Activated CD4-positive, alpha-beta T cell treated with anti-CD3 and anti-CD28 coated beads for 1 hour (primary cell): Measurements from ENCODE around the gene EFCAB11.
"Not testable (repeated sequence)": the region's sequence is repeated elsewhere in the genome, so short reads cannot be mapped to it uniquely, and the experiment has no call there.

Experiments
- DNase-seq: peaks from one replicate; pipeline ENCODE4 v3.0.0-alpha.2; 2020

Gene EFCAB11

DNA sequence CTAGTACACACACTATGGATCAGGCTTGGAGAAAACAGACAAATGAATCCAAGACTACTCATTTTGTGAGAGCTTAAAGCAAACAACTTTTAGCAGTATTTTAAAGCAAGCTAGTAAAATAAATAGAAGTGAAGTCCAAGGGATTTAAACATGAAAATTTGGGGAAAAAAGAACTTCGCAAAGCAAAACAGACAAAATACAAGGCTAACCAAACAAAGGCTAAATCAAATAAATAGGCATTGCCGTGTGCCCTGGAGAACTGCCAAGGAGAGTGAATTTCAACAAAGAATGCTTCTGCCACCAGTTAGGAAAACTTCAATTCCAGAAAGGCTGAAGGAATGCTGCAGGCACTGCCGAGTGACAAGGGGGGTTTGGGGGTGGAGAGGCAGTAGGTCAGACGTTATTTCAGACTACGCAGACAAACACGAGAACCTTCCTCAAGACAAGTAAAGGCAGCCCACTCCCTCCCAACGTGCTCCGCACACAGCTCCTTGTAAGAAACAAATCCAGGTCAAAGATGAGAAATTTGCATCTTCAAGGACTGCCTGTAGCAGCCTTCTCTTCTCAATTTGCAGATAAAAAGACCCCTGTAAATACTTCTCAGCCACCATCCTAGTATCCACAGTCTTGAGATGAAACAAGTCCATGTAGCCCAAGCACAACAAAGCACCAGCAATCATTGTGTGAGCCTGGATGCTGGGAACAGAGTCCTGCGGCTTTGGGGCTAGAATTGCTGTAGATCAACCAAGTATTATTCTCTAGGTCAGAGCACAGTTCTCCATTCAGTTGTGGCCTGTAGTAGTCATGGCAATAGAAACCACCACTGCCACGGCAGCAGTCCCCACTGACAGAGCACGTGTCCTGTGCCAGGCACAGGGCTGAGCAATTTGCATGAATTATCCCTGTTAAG, 43.3 kb downstream of the EFCAB11 start:
- no peak for DNase-seq

DNA sequence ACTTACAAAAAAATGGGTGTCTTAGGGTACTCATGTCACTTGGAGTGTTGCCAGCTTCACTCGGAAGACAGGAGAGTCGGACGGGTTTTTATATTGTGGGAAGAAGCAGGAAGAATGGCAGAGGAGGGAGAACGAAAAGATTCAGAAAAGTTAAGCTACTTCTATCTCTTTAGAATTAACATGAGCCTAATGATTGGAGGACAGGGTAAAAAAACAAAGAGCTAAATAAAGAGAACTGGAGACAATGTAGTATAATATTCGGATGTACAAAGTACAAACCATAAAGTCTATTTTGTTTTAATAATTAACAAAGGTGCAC, 43.9 kb downstream of the EFCAB11 start:
- no peak for DNase-seq

DNA sequence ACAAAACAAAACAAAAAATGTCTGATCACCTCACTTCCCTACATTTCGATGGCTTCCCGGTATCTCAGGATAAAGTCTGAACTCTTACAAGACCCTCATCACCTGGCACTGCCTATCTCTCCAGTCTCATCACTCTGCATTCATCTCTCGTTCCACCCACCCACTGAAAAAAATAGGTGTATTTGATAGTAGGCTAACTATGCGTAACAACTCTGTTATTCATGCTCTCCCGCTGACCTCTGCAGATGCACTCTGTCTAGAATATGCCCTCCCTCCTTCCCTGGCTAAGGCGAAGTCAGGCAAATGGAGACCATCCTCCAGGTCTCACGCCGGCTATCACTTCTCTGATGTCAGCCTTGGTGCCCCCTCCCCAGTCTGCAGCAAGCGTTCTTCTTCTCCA, 44.9 kb downstream of the EFCAB11 start:
- DNase-seq: no peak

DNA sequence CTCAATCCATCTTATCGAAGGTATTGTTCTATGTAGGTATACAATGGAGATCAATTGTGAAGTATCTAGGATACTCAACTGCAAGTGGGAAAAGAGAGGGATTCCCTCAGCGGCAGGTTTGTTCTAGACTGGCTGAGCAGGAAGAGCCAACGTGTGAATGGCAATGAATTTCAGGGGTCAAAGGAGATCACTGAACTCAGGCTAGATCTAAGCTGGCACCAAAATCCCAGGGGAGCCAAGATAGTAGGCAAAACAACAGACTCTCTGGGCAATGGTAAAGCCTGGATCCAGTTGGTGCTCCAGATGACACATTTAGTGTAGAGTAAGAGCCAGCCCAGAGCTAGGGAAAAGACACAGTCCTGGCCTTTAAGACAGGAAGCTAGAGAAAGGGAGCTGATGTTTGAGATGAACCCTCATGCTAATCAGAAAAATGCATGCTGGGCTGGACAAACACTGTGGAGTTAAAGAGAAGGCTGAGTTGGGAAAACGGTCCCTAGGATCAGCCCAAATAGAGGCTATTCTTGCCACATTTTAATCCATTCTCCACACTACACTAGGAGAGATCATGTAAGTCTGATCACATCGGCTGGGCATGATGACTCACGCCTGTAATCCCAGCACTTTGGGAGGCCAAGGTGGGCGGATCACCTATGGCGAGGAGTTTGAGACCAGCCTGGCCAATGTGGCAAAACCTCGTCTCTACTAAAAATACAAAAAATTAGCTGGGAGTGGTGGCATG, 45.6 kb downstream of the EFCAB11 start:
- DNase-seq: no peak

DNA sequence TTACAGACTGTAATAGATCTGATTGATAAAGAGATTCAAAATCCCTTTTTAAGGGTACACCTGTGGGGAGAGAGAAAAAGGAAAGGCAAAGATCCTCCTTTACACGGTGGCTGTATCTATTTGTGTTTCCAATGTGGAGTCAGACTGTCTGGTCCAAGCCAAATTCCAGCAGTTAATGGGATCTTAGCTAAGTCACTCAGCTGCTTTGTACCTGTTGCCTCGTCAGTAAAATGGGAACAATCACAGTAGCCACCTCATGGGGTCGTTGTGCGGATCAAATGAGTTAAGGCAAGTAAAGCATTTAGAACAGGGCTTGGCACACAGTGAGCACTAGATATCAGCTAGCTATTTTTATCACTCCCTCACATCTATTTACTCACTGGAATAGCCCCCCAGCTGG, 46.9 kb downstream of the EFCAB11 start:
- no peak for DNase-seq

DNA sequence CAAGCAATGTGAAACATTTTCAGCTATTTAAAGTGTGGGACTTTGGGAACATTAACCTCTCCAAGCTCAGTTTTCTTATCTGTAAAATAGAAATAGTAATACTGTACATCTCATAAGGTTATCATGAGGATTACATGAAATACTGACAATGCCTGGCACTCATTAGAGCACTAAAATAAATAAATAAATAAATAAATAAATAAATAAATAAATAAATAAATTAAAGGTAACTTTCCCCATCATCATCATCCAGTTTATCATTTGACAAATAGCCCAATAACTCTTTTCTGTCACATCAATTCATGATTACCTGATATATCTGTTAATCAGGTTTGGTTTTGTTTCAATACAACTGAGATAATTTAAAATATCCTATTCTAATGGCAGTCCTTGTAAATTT, 48.5 kb downstream of the EFCAB11 start:
- no peak for DNase-seq

DNA sequence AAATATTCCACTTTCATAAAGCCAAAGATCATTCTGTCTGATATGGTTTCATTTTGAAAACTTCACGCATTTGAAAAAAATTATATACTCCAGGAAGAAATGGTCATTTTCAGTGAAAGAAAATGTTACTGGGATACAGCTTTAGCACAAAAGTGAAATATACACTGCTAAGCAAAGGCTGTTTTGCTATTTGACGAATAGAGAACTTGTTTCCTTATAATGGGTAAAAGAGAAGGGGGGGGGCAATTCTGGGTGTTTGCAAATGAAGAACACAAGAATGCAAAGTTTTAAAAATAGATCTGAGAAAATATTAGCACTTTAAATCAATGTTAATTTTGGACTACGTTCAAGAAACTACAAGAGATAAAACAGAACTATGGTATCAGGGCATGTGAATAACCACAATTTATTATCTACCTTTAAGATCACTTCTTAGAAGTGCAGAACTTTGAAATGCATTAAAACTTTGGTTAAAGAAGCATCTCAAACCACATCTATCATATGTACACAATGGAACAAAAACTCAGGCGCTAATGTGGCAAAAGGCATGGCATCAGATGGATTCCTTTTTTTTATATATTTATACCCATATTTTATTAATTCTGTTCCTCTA, 51.1 kb downstream of the EFCAB11 start:
- no peak for DNase-seq

DNA sequence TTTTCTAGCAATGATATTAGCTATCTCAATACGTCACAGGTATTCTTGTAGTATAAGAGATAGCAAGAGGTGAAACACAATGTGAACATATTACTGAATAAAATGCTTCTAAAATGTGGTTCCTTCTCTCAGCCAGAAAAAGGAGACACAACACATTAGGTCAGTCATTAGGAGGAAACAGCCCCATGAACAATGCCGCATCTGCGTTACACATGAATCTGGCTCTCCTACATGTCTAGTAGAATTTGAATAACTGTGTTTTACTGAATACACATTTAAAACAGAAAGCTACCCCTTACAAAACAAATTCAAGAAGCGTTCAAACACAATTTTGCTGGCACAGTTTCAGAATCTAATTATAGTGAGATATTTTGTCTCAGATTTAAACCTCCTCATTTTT, 51.6 kb downstream of the EFCAB11 start:
- DNase-seq: no peak

DNA sequence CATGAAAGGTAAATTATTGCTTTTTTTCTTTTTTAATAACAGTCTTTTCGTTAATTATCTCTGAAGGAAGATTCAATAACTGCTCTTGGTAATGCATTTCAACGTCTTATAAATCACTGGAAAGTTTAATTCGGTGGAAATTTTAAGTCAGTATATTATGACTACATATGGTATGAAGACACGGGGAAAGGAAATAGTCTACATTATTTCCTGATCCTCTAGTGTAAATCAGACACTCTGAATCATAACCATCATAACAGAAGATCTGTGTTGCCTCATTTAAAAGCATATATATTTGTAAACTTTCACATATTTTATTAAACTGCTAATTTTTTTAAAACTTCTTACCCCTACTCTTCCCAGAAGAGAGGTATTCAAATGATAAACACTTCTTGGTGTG, 53.7 kb downstream of the EFCAB11 start:
- DNase-seq: no peak

DNA sequence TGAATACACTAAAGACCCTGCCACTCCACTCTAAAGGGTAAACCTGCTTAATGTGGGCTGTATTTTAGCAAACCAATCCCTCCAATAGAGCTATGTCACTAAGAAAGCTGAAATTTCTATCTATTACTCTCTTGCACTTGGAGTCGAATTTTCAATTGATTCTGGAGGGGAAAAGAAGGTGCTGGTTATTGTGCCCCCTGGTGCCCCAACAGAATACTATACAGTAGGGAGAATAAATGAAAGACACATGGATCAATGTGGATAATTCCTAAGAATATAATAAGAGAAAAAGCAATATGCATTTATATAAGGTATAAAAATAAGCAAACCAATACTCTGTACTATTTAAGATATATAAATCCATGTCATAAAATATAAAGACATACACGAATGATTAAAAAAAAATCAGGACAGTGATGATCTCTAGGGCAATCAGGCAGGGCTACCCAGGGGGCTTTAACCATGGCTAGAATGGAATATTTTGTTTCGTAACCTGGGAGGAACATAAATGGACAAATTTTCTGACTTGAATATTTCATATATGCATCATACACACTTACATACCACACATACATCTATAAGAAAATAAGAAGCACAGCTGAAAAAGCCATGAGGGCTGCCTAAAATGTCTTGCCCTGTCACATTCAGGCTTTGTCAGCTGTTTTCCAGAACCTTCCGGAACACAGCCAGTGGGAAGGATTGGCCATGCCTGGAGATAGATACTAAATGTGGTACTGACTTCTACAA, 54.4 kb downstream of the EFCAB11 start:
- no peak for DNase-seq

DNA sequence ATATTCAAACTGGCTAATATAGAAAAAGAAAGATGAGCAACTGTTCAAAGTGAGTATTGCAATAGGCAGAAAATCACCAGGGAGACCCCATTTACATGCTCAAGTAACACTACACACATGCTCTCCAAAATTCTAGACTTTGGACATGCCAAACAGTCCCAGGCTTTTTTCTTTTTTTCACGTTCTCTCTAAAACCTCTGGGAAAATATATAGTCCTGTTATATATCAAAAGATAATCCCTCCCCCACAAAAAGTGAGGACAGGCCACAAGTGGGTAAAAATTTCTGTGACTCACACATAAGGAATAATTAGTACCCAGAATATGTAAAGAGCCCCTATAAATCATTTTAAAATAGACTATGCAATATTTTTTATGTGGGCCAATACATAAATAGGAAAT, 55.2 kb downstream of the EFCAB11 start:
- no peak for DNase-seq

DNA sequence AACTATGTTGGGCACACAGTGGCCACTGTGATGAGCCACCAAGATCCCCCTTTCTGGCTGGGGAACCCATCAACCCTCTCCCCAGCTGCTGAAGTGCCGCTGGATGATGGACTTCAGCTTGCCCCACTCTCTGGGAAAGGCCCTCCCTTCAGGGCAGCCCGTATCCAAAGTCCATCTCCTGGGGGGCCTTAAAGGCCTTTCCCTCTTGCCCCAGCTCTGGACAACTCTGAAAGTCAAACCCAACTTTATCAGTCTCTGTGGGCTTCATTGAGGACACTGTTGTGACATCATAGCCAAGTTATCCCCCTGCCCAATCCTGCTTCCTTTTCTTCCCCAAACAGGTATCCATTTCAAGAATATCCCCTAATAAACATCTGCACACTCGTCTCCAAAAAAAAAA, 61.1 kb downstream of the EFCAB11 start:
- not testable (repeated sequence) for DNase-seq

DNA sequence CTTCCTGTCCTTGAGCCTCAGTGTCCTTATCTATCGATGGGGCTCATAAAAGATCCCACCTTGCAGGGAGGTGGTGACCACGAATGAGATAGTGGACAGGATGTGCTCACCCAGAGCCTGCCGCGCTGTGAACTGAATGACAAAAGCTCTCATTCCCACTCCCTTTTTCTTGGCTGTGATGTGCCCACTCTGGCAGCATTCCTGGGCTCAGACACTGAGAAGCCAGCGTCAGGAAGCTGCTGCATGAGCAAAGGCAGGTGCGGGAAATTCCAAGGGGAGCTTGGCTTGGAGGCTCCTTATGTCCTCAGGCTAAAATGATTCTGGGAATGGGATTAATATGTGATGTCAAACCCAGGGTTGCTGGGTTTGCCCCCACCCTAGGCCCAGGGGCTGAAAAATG, 61.6 kb downstream of the EFCAB11 start:
- DNase-seq: no peak

DNA sequence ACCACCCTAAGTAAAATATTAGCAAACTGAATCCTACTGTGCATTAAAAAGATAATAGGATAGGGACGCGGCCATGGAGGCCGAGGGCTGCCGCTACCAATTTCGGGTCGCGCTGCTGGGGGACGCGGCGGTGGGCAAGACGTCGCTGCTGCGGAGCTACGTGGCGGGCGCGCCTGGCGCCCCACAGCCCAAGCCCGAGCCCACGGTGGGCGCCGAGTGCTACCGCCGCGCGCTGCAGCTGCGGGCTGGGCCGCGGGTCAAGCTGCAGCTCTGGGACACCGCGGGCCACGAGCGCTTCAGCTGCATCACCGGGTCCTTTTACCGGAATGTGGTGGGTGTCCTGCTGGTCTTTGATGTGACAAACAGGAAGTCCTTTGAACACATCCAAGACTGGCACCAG, 62.8 kb downstream of the EFCAB11 start:
- not testable (repeated sequence) for DNase-seq

DNA sequence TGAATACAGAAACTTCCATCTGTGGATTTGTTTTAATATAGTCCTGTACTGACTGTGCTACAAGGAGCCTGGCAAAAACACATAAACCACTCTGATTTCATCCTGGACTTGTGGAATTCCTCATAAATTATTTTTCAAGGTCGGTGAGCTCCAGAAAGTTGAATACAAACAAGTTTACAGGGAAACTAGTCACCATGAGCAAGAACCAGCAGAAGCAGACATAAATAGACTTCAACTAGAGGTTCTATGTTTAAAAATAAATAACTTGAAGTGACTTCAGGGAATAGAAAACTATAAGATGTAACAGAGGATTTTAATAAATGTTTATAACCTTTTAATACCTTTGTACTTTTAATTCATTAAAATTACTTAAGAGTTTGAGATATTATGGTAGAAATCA, 63.5 kb downstream of the EFCAB11 start:
- DNase-seq: no peak

DNA sequence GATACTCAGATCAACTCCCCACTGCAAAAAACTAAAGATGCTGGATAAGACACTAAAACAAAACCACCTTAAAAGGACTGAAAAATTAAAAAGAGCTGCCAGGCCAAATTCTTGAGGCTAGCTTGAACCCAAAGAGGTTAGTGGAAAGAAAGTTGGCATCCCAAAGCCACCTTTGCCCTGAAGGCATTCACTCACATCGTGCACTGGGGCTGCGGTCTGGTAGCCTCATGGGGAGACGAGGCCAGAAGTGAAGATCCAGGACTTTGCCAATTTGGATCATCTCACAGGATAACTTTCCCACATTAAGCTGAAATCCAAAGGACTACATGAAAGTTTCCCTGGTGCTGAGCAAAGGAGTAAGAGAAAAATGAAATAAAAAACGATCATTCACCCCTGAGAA, 63.9 kb downstream of the EFCAB11 start:
- no peak for DNase-seq

DNA sequence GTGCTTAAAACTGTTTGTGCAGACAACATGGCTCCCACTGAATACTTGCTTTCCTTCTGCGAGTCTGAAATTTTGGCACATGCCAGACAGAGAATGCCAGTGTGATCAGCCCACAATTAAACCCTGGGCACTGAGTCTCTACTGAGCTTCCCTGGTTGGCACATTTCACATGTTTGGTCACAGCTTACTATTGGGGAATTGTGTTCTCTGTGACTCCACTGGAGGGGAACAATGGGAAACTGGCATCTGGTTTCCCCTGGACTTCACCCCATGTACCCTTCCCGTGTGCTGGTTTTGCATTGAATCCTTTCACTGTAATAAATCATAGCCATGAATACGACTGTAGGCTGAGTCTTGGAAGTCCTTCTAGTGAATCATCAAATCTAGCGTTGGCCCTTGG, 64.9 kb downstream of the EFCAB11 start:
- no peak for DNase-seq

DNA sequence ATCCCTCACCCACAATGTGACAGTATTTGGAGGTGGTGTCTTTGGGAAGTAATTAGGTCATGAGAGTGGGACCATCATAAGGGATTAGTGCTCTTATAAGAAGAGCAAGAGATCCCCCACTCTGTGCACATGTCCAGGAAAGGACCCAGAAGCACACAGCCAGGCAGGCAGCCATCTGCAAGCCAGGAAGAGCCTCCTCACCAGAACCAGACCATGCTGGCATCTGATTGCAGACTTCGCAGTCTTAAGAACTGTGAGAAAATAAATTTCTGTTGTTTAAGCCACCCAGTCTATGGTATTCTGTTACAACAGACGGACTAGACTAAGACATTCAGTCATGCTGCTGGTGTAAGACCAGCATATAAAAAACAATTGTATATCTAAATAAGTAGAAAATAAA, 69.8 kb downstream of the EFCAB11 start:
- no peak for DNase-seq

DNA sequence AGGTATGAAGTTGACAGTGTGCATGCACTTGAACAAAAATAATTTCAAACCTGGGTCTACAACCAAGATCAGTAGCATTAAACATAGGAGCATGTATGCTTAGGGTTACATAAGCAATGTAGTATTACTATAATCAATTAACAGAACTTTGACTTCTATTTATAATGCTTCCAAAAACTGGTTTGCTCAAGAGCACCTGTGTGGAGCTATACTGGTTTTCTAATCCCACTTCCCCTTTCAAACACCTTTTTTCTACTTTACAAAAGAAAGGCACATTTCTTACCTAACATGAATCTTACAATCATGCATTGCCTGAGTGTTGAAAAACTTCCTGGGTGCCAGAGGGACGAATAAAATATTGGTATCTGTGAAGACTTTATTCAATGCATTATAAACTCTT, 72.7 kb downstream of the EFCAB11 start:
- no peak for DNase-seq

DNA sequence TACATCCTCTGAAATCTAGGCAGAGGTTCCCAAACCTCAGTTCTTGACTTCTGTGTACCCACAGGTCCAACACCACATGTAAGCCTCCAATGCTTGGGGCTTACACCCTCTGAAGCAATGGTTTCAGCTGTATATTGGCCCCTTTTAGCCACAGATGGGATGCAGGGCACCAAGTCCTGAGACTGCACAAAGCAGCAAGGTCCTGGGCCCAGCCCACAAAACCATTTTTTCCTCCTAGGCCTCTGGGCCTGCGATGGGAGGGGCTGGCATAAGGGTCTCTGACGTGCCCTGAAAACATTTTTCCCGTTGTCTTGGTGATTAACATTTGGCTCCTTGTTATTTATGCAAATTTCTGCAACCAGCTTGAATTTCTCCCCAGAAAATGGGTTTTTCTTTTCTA, 80.4 kb downstream of the EFCAB11 start:
- not testable (repeated sequence) for DNase-seq

DNA sequence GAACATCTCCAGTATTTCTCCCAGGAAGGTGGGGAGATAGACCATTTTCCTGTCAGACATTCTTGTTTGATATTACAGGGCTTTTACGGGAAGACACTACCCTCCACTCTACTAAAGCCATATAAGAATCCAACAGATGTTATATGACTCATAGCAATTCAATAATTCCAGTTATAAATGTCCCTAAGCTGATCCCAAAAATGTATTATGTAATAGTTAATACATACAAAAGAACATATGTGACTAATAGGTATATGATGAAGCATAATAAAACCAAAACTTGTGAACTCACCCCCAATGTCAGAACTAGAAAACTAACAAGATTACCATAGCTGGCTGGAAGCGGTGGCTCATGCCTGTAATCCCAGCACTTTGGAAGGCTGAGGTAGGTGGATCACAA, 84.2 kb downstream of the EFCAB11 start:
- DNase-seq: no peak

DNA sequence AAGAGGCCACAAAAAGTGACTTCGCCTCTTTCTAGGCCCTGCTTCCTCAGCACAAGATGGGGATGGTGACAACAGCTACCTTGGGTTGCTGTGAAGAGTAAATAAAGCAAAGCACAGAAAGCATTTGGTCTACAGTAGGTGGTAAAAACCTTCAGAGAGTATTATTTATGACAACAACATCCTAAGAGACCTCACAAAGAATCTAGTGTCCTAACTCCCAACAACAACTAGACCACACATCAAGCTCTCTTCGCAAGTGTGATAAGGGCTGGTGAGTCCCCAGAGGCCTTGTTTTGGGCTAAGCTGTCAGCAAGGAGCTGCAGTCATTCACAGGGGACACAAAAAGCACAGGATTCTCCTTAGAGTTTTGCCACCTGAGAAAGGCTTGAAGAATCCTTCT, 84.9 kb downstream of the EFCAB11 start:
- DNase-seq: no peak

DNA sequence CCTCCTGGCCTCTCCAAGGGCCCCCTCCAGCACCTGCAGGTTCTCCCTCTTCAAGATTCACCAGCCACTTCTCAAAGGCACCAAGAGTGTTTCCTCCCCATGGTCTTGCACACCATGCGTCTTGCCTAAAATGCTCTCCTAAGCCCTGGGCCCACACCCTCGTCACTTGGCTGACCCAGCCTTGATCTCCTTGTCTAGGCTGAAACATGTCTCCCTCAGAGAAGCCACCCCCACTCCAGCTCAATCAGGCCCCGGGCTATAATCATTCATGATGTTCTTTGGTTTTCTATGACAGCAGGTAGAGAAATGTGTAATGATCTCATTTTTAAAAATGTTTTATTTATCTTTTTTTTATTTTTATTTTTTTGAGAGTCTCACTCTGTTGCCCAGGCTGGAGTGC, 88.1 kb downstream of the EFCAB11 start:
- DNase-seq: no peak
